HCEC 1CT (cell line): ENCODE results near the gene DNAJC17.
A peak's percentile ranks its signal among the peaks of the same experiment; 100 is the strongest.

Source experiments
- DNase-seq: peaks from one replicate; pipeline ENCODE4 v3.0.0-alpha.2; 2017

The DNAJC17 gene

DNA sequence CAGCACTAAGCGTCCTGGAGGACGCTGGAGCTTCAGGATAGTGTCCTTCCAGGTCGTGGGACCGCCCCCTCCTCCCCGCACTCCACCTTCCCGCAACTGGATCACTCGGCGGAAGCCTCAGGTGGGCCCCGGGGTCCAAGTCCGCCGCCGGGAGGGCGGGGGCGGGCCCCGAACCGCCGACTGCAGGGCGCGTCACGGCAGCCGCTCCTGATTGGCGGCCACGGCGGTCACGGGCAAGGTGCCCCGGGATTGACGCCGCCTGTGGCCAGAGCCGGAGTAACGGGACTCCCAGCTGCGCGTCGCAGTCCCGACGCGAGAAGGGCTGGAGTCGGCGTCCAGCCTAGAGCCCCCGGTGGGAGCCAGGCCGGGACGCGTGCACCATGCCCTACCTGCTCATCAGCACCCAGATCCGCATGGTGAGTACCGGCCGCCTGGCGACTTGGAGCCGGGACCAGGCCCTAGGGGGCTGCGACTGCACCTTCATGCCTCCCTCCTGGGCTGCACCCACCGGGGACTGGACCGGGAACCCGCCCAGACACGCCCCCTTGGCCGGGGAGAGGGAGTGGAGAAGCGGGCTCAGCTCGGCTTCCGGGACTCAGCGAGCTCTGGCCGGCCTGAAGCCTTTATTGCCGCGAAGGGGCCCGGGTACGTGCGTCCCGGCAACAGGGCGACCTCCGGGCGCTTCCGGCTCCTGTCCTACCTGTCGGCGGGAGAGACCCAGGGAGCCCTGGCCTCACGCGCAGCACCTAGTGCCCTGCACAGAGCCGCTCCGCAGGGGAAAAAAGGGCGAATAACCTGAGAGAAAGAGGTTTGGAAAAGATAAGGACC, 43.3 kb downstream of the DNAJC17 start, which contains the start of gene GCHFR:
TSS of gene GCHFR (plus strand) at position 268 of the 828 bp plus-strand sequence. CDS start at position 381, 113 bp downstream.
- DNase-seq, result peak; percentile 67

DNA sequence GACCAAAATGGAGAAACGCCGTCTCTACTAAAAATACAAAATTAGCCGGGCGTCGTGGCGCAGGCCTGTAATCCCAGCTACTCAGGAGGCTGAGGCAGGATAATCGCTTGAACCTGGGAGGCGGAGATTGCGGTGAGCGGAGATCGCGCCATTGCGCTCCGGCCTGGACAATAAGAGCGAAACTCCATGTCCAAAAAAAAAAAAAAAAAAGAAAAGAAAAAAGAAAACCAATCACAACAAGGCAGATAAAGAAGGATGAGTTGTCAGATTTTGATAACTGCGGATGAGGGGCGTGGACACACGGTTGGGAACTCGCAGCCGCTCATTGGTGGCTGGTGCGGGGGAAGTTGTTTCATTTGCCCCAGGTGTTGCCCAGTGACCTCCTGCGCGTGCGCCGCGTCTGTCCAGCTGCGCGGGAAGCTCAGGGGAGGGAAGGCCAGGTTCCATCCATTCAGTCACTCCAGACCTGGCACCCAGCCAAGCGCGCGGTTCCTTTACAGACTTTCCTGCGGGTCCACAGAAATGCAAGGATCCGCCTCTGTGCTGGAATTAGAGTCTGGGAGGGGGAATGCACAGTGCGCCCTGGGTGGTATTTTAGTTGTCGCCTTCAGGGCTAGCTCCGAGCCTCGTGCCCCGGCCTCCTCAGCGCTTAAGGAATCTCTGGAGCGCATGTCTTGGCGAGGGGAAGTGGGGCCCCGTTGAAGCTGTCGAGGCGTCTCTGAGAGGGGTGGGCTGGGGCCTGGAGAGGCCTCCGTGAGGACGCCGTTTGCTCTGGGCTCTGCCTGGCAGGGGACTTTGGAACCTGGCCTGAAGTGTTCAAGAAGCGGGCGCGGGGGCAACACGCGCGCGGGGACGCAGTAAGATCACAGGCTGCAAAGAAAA, 44.1 kb downstream of the DNAJC17 start:
- no peak for DNase-seq

DNA sequence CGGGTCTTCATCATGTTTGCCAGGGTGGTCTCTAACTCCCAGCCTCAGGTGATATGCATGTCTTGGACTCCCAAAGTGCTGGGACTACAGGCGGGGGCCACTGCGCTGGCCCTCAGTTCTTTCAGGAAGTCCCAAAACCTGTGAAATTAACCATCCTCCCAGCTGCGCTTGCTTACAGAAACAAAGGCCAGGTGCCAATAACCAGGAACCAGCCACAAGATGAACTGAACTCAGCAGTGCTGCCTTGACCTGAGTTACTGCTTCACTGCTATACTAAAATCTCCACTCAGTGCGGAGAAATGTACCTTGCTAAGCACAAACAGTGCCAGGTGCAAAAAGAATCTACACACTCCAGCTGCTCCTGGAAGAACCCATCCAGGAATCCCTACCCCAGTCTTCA, 47.3 kb downstream of the DNAJC17 start:
- no peak for DNase-seq

DNA sequence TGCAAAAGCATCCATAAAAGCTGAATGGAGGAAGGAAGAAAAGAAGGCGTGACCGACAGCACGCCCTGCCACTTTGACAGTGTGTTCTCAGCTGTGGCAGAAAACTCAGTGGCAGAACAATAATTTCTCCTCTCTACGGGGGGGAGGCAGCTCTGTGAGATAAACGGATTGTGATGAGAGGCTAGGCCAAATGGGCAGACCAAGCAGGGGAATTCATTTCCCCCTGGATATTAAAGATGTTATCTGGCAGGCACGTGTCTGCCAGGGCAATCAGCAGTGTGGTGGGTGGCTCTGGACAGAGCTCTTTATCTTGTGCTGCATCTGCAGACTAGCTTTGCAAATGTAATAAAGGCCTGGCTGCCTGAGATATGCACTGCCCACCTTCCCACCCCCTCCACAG, 50.3 kb downstream of the DNAJC17 start:
- DNase-seq, result no peak

DNA sequence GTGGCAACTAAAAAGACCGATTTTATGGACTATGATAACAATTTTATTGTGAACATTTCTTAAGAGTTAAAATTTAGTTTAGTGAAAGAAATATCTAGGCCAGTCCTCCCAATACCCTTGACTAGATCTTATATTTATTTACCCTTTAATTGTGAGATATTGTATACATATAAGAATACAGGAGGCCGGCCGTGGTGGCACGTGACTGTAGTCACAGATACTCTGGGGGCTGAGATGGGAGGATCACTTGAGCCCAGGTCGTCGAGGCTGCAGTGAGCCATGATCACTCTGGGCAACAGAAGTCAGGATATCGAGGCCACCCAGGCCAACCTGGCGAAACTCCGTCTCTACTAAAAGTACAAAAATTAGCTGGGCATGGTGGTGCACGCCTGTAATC, 51.5 kb downstream of the DNAJC17 start:
- no peak for DNase-seq

DNA sequence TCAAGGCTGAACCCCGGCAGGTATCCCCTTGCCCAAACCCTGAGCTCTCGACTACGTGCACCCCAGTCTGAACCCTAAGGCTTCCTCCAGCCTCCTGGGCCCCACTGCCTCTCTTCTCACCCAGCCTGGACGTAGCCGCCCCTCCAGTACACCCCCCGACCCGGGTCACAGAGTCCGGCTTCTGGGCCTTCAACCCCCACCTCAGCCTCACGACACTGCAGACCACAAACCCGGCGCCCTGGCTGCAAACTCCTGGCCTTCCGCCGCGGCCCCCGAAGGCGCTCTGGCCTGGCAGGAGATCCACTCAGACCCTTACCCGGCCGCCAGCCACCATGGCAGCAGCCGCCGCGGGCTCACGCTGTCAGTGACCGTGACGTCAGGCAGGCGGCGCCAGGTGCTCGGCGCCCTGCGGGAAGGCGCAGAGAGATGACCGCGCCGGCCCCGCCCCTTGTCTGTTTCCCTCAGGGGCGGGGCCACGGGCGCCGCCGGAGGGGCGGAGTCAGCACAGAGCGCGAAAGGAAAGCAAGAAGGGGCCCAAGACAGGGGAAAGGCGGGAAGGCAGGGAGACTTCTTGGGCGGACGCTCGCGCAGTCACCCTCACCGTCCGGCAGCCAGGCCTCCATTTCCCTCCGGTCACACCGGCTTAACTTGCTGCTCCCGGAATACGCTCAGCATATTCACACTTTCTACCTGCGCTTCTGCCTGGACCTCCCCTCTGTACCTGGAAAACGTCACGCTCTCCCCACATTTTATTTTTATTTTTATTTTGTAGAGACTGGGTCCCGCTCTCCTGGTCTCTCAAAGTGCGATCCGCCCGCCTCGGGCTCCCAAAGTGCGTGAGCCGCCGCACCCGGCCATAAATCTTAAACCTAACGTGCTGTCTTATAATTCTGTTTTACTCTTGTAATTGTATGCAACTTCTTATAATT, 52.1 kb downstream of the DNAJC17 start, which contains the start of gene RMDN3:
TSS of gene RMDN3 (minus strand) at position 372 of the 929 bp plus-strand sequence. CDS start 471 bp downstream, outside the sequence.
- DNase-seq, result peak; percentile 90

DNA sequence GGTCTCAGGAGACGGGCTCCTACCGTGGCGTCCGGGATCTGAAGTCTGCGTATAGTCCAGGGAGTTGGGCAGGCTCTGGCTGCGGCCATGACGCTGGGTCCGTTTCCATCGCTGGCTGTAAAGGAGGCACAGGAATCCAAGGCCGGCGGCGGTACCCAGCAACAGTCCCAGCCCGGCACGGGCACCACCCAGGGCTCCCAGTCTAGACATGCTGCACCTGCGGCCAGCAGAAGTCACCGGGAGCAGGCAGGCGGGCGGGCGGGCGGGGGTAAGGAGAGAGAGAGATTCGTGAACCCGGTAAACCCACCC, 52.7 kb downstream of the DNAJC17 start:
- DNase-seq, result no peak

DNA sequence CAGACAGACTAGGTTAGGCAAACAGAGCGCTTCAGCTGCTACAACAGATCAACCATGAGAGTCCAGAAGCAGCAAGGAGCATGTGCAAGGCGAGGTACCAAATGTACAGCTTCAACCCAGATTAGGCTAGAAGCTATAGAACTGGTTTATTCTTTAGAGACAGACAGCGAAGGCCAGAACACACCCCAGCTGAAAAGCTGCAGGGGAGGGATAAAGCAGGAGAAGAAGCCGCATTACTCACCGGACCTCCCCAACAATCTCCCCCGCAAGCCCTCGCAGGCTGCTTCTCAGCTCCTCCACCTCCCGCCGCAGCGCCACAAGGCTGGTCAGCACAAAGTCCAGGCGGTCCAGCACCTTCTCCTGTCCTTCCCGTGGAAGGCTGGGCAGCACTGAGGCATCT, 55.5 kb downstream of the DNAJC17 start:
- no peak for DNase-seq

DNA sequence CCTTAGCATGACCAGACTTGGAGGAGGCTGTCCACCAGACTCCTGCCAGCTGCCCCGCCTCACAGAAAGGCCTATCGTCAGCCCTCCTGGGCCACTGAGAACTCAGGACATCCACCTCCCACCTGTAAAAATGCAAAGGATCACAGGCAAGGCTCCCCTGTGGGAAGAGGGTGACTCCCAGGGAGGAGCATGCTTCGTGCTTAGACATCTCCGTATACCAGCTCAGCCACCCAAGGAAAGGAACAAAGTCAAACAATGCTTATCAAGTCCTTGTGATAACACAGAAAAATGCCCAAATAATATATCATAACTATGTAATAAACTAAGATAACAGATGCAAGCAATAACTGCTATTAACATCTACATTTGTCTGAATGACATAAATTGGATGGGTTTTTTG, 56.4 kb downstream of the DNAJC17 start:
- DNase-seq, result no peak

DNA sequence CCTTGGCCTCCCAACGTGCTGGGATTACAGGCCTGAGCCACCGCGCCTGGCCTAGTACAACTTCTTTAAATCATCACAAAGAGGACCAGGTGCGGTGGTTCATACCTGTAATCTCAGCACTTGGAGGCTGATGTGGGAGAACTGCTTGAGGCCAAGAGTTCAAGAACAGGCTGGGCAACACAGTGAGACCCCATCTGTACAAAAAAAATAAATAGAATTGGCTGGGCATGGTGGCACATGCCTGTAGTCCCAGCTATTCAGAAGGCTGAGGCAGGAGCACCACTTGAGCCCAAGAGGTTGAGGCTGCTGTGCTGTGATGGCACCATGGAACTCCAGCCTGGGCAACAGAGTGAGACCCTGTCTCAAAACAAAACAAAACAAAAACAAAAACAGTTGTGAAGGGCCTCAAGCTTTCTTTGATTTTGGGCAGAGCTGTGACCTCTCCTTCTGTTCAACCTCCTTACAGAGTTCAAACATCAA, 58.1 kb downstream of the DNAJC17 start:
- DNase-seq, result no peak

DNA sequence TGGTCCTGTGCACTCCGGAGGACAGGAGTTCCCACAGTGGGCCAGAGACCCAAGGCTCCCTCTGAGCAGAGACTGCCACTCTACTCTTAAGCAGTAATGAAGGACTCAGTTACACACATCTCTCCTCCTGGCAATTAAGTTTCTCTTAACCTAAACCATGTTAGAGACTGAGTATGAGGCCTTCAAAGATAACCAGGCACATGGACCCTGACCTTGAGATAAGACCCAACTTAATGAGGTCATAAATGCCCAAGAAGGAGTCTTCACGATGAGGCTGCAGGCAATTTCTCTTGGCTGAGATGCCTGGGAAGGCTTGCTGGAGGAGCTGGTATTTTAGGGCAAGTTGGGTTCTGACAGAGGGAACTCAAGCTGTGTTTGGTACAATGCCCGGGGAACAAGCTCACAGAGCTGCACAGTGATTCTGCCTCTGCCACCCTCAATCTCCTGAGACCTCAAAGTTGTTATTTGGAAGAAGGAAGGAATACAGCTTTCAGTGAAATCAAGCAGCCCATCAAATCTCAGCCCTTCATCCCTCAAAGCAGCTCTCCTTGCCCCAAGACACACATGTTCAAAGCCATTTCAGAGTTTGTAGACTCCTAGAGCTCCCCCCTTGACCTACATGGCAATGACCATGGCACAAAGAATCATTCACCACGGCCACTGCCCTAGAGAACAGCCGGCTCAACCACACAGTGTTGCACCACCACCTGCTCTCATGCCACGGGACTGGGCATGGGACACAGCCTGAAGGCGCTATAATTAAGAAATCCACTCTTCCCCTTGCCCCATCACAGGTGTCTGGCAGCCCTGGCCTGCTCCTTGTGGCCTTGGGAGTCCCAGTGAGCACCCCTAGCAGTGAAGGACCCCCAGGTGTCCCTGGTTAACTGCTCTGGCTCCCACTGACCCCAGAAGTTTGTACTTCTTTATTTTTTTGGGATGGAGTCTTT, 59.3 kb downstream of the DNAJC17 start:
- no peak for DNase-seq

DNA sequence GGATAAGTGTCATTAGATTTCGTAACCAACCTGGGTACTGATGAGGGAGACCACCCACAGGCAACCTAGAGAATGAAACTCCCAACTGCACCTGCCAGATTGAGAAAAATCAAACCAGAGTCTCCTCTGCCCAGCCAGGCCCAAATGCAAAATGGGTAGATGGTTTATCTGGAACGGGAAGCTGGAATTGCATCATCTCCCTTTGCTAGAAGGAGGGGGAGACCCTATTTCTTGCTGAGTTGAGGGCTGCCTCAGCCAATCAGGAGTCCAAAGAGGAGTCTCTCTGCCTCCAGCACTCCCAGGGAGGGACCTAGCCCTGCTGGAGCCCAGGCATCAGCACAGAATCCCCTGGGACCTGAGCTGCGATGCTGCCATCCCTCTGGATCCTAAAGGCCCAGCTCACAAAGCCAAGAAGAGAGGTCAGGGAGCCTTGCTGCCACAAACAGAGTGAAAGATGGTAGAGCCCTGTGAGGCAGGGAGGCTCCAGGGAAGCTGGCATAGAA, 60.3 kb downstream of the DNAJC17 start:
- no peak for DNase-seq

DNA sequence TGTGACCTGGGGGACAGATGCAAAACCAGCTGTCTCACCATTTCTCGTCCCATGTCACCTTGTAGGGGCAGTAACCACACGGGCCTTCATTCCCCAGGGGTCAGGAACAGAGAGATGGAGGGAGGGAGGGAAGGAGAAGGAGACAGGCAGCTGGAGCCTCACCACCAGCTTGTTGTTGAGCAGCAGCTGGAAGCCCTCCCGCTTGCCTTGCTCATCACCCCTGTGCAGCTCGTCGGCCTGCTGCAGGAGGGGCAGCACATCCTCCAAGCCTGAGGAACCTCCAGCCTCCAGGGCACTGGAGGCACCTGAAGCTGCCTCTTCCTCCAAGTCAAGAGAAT, 62.5 kb downstream of the DNAJC17 start:
- no peak for DNase-seq

DNA sequence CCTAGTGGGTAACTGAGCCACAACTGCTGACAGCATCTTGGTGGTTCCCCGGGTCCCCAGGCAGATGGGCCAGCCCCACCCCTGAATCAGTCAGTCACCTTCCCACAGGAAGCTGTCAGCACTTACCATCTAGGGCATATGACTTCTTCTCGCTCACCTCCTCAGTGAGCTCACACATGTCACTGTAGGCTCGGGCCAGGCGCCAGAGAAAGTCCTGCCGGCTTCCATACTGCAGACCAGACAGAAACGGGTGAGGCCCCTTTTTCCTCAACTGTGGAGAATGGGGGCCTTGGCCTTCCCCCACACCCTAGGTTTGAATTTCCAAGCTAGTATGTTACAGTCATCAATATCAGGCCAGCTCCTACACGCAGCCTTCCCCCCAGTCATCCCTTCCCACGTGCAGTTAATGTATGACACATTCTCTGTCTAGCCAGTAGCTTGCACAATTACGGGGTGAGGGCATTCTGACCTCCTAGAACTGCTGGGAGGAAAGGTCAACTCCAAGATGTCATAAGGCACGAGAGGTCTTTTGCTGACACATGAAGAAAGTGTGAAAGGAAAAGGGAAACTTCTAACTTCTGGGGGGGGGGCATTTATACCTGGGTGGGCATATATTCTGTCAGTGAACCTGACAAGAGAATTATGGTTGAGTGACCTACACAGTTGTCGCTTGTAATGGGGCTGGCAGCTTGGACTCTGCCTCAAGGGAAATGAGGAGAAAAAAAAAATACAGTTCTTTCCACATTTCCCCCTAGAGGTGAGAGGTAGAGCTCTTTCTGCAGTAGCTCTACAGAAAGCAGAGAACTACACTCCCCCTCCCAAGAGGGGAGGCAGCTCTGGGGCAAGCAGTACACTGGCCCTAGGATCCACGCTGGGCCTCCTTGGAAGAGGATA, 63.1 kb downstream of the DNAJC17 start:
- DNase-seq, result peak; percentile 89

DNA sequence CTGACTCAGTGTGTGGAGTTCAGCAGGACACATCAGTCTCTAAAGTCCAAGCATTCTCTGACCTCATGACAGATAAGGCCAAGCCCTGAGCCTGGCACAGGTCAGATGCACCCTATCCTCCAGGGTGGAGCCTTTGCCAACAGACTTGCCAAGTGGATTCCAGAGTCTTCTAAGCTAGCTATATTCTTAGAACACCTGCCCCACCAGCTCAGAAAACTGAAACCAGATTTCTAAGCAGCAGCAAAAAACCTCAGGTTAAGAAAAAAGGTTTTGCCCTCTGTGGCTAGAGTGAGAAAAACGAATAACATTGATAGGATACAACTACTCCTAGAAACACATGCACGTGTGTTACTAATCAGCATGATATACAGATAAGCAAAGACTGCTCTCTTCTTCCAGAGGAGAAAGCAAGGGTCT, 63.8 kb downstream of the DNAJC17 start:
- DNase-seq, result no peak

DNA sequence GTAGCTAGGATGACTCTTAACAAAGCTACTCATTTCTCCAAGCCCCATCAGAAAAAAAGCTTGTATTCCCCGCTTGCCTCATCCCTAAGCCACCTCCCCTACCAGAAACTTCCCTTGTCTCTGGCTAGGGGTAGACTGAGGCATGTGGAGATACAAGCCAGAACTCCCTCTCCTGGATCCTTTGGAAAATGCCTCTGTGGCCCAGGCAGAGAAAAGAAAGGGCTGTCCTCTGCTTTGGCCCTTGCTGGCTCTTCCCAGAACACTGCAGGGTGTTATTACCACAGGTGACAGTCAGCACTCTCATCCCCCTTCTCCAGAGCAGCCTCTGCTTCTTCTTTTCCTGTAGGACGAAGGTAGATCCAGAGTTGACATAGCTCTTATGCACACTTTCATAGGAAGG, 67.4 kb downstream of the DNAJC17 start:
- no peak for DNase-seq

DNA sequence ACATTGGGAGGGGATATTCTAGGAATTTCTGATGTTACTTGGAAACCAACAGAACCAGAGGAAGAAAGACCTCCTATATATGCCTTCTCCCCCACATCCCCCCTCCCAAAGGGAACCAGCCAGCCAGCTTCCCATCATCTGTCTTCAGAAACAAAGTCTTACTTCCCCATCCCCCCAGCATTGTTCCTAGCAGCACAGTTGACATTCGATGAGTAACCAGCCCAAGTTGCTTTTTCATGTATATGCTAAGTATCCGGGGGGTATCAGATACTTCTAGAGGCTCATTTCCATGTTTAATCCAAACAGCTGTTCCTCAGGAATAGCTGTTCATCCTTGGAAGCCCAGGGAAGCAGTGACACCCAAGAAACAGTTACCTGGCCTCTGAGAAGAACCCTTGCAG, 68.2 kb downstream of the DNAJC17 start:
- DNase-seq, result no peak

DNA sequence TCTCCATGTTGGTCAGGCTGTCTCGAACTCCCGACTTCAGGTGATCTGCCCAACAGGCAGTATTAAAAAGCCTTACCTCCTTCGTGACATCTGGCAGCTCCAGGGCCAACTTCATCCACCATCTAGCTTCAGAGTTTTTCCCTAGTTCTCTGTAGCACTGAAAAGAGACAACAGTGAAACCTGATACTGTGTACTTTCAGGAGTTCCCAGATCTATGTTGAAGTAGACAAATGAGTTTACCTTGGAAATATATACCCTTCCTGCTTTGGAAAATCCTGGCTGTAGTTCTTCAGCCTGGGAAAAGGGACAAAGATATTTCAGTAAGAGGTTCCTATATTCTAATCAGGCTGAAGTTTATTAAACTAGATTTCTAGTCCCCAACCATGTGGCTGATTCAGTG, 70.2 kb downstream of the DNAJC17 start:
- no peak for DNase-seq

DNA sequence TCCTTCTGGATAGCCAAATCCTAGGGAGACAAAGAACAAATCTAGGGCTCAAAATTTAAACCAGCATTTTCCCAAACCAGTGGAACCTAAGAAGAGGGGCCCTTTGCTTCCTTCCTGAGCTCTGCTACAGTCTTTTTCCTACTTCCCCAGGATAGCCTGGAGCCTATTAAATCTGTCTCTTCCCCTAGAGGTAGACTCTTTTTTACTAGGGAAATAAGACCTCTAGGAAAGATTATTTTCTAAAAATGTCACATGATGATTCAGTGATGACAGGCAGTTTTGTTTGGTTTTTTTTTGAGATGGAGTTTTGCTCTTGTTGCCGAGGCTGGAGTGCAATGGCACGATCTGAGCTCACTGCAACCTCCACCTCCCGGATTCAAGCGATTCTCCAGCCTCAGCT, 70.7 kb downstream of the DNAJC17 start:
- DNase-seq, result no peak

DNA sequence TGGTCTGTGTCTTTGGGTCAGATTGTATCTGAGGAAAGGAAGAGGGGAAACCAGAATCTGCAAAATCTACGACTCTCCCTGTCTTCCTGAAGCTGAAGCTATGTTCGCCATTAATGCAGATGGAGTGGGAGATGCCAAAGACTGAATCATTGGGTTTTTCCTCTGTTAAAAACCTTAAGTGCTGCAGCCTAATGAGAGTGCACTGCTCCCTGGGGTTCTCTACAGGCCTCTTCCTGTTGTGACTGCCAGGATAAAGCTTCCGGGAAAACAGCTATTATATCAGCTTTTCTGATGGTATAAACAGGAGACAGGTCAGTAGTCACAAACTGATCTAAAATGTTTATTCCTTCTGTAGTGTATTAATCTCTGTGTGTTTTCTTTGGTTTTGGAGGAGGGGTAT, 76.2 kb downstream of the DNAJC17 start:
- no peak for DNase-seq
